Testis (tissue), 2 donors: ENCODE data around the gene DHX35.
A peak's percentile ranks its signal among the peaks of the same experiment; 100 is the strongest.

Experiments used
- POLR2A ChIP-seq: fragments of 450-650 bp; IDR thresholded peaks from one replicate; pipeline ENCODE4 v1.6.1; 2017; ENCODE audit warnings: antibody characterized with exemption, mild to moderate bottlenecking, moderate library complexity
- TF ChIP-seq, protein P1 (sequence below), 3 experiments: fragments of 450-650 bp in 2 of 3; fragments of 200-600 bp in 1 of 3; sonication (generic) in 1 of 3; IDR thresholded peaks; one replicate each; pipeline ENCODE4 v1.5.1; 2016 to 2019; ENCODE audit warnings: antibody characterized with exemption in 3 of 3, mild to moderate bottlenecking in 2 of 3, moderate library complexity in 1 of 3

DNA sequence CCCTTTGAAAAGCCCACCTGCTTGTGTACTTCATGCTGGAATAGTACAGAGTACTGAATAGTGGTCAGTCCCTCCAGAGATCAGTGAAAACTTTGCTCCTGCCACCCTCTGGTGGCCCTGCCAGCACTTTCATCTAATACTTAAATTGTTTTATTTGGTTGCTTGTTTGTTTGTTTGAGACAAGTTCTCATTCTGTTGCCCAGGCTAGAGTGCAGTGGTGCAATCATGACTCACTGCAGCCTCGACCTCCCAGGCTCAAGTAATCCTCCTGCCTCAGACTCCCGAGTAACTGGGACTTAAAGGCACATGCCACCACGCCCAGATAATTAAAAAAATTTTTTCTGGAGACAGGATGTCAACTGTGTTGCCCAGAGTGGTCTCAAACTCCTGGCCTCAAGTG is 26.9 kb upstream of the DHX35 start:
- TF ChIP-seq POLR2A, result no peak
- TF ChIP-seq, protein P1, sequence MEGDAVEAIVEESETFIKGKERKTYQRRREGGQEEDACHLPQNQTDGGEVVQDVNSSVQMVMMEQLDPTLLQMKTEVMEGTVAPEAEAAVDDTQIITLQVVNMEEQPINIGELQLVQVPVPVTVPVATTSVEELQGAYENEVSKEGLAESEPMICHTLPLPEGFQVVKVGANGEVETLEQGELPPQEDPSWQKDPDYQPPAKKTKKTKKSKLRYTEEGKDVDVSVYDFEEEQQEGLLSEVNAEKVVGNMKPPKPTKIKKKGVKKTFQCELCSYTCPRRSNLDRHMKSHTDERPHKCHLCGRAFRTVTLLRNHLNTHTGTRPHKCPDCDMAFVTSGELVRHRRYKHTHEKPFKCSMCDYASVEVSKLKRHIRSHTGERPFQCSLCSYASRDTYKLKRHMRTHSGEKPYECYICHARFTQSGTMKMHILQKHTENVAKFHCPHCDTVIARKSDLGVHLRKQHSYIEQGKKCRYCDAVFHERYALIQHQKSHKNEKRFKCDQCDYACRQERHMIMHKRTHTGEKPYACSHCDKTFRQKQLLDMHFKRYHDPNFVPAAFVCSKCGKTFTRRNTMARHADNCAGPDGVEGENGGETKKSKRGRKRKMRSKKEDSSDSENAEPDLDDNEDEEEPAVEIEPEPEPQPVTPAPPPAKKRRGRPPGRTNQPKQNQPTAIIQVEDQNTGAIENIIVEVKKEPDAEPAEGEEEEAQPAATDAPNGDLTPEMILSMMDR (IDR thresholded peaks at IDR 0.05), result peak in 1 of 3 experiments; percentile 16
